ENCODE measurements around the gene EYA2.

EYA2 gene

DNA sequence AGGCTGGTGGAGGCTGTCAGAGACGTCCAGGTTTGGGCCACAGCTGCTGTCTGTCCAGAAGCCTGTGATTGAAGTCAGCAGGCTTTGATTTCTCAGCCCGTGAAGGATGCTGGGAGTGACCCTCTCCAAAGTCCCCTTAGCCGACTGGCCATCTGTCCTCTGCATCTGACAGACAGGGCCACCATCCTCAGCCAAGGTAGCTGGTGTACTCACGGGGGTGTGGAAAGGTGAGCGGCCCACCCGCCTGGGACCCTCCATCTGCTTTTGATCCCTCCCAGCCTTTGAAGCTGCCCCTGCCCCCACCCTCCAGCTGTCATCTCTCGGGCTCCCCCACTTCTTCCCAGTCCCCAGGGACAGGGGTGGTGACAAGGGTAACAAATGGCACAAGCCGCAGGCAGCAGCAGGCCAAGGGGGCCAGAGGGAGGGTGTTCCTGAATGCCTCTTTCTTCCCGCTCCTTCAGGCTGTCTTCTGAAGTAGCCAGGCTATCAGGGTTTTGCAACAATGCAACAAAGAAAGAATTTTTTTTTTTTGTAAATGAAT lies 84.4 kb downstream of the EYA2 start:
- ChIA-PET POLR2A (no interaction called here), CTCF (no interaction called here)
- no peak overlapping the region for H3K27ac ChIP-seq (ENCODE audit: insufficient read depth in 1 of 2, low read depth in 1 of 2, low read length in 2 of 2, poor library complexity in 1 of 2, severe bottlenecking in 2 of 2)
- H3K9me3 ChIP-seq (ENCODE audit: control extremely low read depth in 1 of 5, control insufficient read depth in 4 of 5, insufficient read depth in 2 of 5, low read depth in 1 of 5, low read length in 4 of 5), result peaks cover 2 to 6% (median 3%) of the 10 kb centered on the region in 5 experiments
- peaks cover 0 to 23% (median 9%) of the 10 kb centered on the region in 5 experiments for H3K27me3 ChIP-seq (replicated peaks in 2 of 5; ENCODE audit: control insufficient read depth in 4 of 5, insufficient read depth in 5 of 5, low read length in 4 of 5)
- H3K4me3 ChIP-seq (ENCODE audit: control insufficient read depth in 1 of 7, extremely low read depth in 1 of 7, insufficient read depth in 4 of 7, low read depth in 2 of 7, low read length in 6 of 7), result no peak overlapping the region
- H3K4me1 ChIP-seq (ENCODE audit: control extremely low read depth in 1 of 4, control insufficient read depth in 4 of 4, insufficient read depth in 4 of 4, low read length in 3 of 4), result peaks cover 2 to 12% (median 7%) of the 10 kb centered on the region in 4 experiments
- no peaks in the 10 kb centered on the region for H3K36me3 ChIP-seq (ENCODE audit: control insufficient read depth in 4 of 4, insufficient read depth in 4 of 4, low read length in 3 of 4)
- WGBS (ENCODE audit: insufficient coverage), result 41% methylated on average over 8 of the region's 9 CpGs
- no peak for DNase-seq

DNA sequence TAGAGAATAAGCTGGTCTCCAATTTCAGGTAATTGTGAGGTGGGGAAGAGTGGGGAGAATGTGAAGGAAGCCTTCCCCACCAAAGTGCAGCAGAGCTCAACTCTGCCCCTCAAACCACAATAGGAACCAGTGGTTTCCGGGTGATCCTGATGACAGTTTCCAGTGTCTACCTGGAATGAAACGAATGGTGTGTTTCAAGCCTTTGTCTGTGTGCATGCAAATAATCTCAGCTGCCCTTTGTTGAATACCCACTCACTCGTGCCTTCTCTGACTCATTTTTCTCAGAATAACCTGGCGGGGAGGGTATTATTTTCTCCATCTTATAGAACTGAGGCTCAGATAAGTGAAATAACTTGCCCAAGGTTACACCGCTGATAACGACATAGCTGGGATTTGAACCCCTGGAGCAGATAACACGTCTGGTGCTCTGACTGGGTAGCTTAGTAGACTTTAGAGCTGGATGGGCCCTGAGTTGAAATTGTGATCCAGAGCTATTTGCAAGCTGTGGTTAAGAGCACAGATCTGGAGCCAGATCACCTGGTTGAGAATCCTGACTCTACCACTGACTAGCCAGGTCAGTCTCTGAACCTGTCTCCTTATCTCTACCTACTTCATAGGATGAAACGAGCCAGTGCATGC lies 85.1 kb downstream of the EYA2 start:
- peaks cover 0 to 23% (median 9%) of the 10 kb centered on the region in 5 experiments for H3K27me3 ChIP-seq (replicated peaks in 2 of 5; ENCODE audit: control insufficient read depth in 4 of 5, insufficient read depth in 5 of 5, low read length in 4 of 5)
- peaks cover 2 to 12% (median 7%) of the 10 kb centered on the region in 4 experiments for H3K4me1 ChIP-seq (ENCODE audit: control extremely low read depth in 1 of 4, control insufficient read depth in 4 of 4, insufficient read depth in 4 of 4, low read length in 3 of 4)
- H3K4me3 ChIP-seq (ENCODE audit: control insufficient read depth in 1 of 7, extremely low read depth in 1 of 7, insufficient read depth in 4 of 7, low read depth in 2 of 7, low read length in 6 of 7), result no peak overlapping the region
- H3K9me3 ChIP-seq (ENCODE audit: control extremely low read depth in 1 of 5, control insufficient read depth in 4 of 5, insufficient read depth in 2 of 5, low read depth in 1 of 5, low read length in 4 of 5), result peaks cover 2 to 6% (median 5%) of the 10 kb centered on the region in 5 experiments
- DNase-seq, result no peak
- ChIA-PET POLR2A (no interaction called here), CTCF (no interaction called here)
- H3K36me3 ChIP-seq (ENCODE audit: control insufficient read depth in 4 of 4, insufficient read depth in 4 of 4, low read length in 3 of 4), result no peaks in the 10 kb centered on the region
- no peak overlapping the region for H3K27ac ChIP-seq (ENCODE audit: insufficient read depth in 1 of 2, low read depth in 1 of 2, low read length in 2 of 2, poor library complexity in 1 of 2, severe bottlenecking in 2 of 2)
- 80% methylated on average over 5 of the region's 8 CpGs for WGBS (ENCODE audit: insufficient coverage)

DNA sequence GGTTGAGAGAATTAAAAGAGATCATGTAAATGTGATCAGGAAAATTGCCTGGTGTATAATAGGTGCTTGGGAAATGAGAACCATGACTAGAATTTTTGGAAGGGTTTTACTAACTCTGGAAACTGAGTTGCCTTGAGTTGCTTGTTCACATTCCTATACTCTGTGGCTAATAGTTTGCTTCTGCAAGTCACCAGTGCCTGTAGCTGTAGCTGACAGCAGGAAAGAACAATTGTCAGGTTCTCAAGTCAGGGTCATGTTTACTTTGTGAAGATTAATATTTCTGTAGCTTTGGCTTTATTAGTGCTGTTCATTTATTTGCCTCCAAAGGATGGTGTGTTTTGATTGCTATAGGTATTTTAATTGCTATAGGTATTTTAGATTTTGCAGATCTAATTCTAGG lies 86.5 kb downstream of the EYA2 start:
- H3K4me3 ChIP-seq (ENCODE audit: control insufficient read depth in 1 of 7, extremely low read depth in 1 of 7, insufficient read depth in 4 of 7, low read depth in 2 of 7, low read length in 6 of 7), result no peak overlapping the region
- H3K27ac ChIP-seq (ENCODE audit: insufficient read depth in 1 of 2, low read depth in 1 of 2, low read length in 2 of 2, poor library complexity in 1 of 2, severe bottlenecking in 2 of 2), result no peak overlapping the region
- peaks cover 0 to 23% (median 9%) of the 10 kb centered on the region in 5 experiments for H3K27me3 ChIP-seq (replicated peaks in 2 of 5; ENCODE audit: control insufficient read depth in 4 of 5, insufficient read depth in 5 of 5, low read length in 4 of 5)
- no peak for DNase-seq
- H3K9me3 ChIP-seq (ENCODE audit: control extremely low read depth in 1 of 5, control insufficient read depth in 4 of 5, insufficient read depth in 2 of 5, low read depth in 1 of 5, low read length in 4 of 5), result peaks cover 2 to 6% (median 5%) of the 10 kb centered on the region in 5 experiments
- ChIA-PET CTCF (no interaction called here), POLR2A (no interaction called here)
- H3K36me3 ChIP-seq (ENCODE audit: control insufficient read depth in 4 of 4, insufficient read depth in 4 of 4, low read length in 3 of 4), result no peaks in the 10 kb centered on the region
- peaks cover 2 to 12% (median 7%) of the 10 kb centered on the region in 4 experiments for H3K4me1 ChIP-seq (ENCODE audit: control extremely low read depth in 1 of 4, control insufficient read depth in 4 of 4, insufficient read depth in 4 of 4, low read length in 3 of 4)

DNA sequence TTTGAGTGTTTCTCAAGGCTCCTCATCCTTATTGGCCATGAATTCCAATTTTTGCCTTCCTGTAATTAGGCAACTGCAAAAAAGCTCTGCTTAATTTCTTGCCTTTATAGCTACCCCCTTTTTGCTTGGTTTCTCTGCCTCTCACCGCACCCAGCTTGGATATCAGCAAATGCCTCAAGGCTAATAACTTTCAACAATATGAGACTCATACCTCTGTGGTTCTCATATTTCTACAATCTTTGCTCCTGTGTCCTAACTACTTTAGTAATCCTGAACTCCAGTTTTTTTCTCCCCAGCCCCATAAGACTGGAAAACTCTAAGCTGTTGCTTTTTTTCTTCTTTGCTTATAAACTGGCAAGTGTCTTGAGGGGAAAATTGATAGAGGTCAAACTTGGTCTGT lies 88.8 kb downstream of the EYA2 start:
- 100% methylated on average over 1 of the region's 1 CpG for WGBS (ENCODE audit: insufficient coverage)
- Histone ChIP-seq H3K27ac (ENCODE audit: insufficient read depth in 1 of 2, low read depth in 1 of 2, low read length in 2 of 2, poor library complexity in 1 of 2, severe bottlenecking in 2 of 2) (no peak overlapping the region), H3K9me3 (ENCODE audit: control extremely low read depth in 1 of 5, control insufficient read depth in 4 of 5, insufficient read depth in 2 of 5, low read depth in 1 of 5, low read length in 4 of 5) (peaks cover 2 to 6% (median 5%) of the 10 kb centered on the region in 5 experiments), H3K4me3 (ENCODE audit: control insufficient read depth in 1 of 7, extremely low read depth in 1 of 7, insufficient read depth in 4 of 7, low read depth in 2 of 7, low read length in 6 of 7) (no peak overlapping the region), H3K27me3 (replicated peaks in 2 of 5; ENCODE audit: control insufficient read depth in 4 of 5, insufficient read depth in 5 of 5, low read length in 4 of 5) (peaks cover 3 to 12% (median 9%) of the 10 kb centered on the region in 5 experiments), H3K4me1 (ENCODE audit: control extremely low read depth in 1 of 4, control insufficient read depth in 4 of 4, insufficient read depth in 4 of 4, low read length in 3 of 4) (peaks cover 2 to 12% (median 7%) of the 10 kb centered on the region in 4 experiments), H3K36me3 (ENCODE audit: control insufficient read depth in 4 of 4, insufficient read depth in 4 of 4, low read length in 3 of 4) (no peaks in the 10 kb centered on the region)
- ChIA-PET CTCF (no interaction called here), POLR2A (no interaction called here)
- DNase-seq, result no peak

DNA sequence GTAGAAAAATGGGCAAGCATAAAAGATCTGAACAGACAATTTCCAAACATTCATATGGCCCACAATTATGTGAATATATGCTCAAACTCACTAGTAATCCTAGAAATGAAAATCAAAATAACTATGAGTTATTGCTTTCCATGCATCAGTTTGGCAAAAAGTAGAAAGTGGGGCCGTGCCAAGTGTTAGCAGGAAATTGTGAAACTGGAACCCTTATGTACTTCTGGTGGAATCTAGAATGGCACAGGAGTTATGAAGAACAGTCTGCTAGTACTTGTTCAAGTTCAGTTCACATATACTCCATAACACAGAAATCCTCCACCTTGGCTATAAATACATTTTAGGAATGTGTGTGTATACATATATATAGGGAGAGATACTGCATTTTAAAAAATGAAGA lies 89.8 kb downstream of the EYA2 start:
- no CpG with 5 or more reads among the region's 1 CpG for WGBS (ENCODE audit: insufficient coverage)
- no peak for DNase-seq
- ChIA-PET POLR2A (no interaction called here), CTCF (no interaction called here)
- Histone ChIP-seq H3K36me3 (ENCODE audit: control insufficient read depth in 4 of 4, insufficient read depth in 4 of 4, low read length in 3 of 4) (no peaks in the 10 kb centered on the region), H3K4me1 (ENCODE audit: control extremely low read depth in 1 of 4, control insufficient read depth in 4 of 4, insufficient read depth in 4 of 4, low read length in 3 of 4) (peaks cover 2 to 4% (median 3%) of the 10 kb centered on the region in 4 experiments), H3K27ac (ENCODE audit: insufficient read depth in 1 of 2, low read depth in 1 of 2, low read length in 2 of 2, poor library complexity in 1 of 2, severe bottlenecking in 2 of 2) (no peak overlapping the region), H3K9me3 (ENCODE audit: control extremely low read depth in 1 of 5, control insufficient read depth in 4 of 5, insufficient read depth in 2 of 5, low read depth in 1 of 5, low read length in 4 of 5) (peaks cover 2 to 6% (median 5%) of the 10 kb centered on the region in 5 experiments), H3K27me3 (replicated peaks in 2 of 5; ENCODE audit: control insufficient read depth in 4 of 5, insufficient read depth in 5 of 5, low read length in 4 of 5) (peaks cover 0 to 8% (median 3%) of the 10 kb centered on the region in 5 experiments), H3K4me3 (ENCODE audit: control insufficient read depth in 1 of 7, extremely low read depth in 1 of 7, insufficient read depth in 4 of 7, low read depth in 2 of 7, low read length in 6 of 7) (no peak overlapping the region)

DNA sequence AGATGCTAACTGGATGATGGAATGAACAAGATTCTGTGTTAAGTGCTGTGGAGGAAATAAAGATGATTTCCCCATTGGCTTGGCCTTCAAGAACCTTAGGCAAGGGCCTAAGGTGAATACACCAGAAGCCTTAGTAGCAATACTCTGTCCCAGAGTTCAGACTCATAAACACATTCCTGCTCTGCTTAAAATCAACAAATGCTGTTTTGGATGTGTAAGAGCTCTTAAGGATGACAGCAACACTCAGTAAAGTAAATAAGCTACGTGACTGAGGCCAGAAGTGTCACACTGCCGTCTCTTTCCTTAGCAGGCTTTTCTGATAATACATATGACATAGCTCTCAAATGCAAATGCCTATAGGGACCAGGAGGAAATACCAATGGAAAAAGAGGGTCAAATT lies 90.6 kb downstream of the EYA2 start:
- no CpG with 5 or more reads among the region's 2 CpGs for WGBS (ENCODE audit: insufficient coverage)

DNA sequence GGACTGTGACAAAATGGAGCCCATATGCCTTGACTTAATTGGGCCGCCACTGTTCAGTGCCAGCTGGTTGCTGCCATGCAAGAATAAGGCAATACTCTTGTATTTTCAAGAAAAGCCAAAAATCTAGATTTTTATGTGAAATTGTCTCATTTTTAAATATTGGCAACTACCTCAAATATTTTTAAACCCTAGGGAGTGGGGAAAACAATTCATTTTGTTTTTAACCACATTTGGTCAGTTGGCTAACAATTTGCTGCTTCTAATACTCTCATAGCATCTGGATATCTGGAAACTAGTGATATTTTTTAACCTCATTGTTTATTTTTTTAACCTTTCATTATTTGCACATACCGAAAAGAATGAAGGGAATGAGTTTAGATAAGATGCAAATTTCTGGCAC lies 91.0 kb downstream of the EYA2 start:
- Histone ChIP-seq H3K4me1 (ENCODE audit: control extremely low read depth in 1 of 4, control insufficient read depth in 4 of 4, insufficient read depth in 4 of 4, low read length in 3 of 4) (no peaks in the 10 kb centered on the region), H3K4me3 (ENCODE audit: control insufficient read depth in 1 of 7, extremely low read depth in 1 of 7, insufficient read depth in 4 of 7, low read depth in 2 of 7, low read length in 6 of 7) (no peak overlapping the region), H3K27ac (ENCODE audit: insufficient read depth in 1 of 2, low read depth in 1 of 2, low read length in 2 of 2, poor library complexity in 1 of 2, severe bottlenecking in 2 of 2) (no peak overlapping the region), H3K9me3 (ENCODE audit: control extremely low read depth in 1 of 5, control insufficient read depth in 4 of 5, insufficient read depth in 2 of 5, low read depth in 1 of 5, low read length in 4 of 5) (peaks cover 2 to 6% (median 5%) of the 10 kb centered on the region in 5 experiments), H3K27me3 (replicated peaks in 2 of 5; ENCODE audit: control insufficient read depth in 4 of 5, insufficient read depth in 5 of 5, low read length in 4 of 5) (peaks cover under 1 to 10% (median 5%) of the 10 kb centered on the region in 5 experiments), H3K36me3 (ENCODE audit: control insufficient read depth in 4 of 4, insufficient read depth in 4 of 4, low read length in 3 of 4) (no peaks in the 10 kb centered on the region)
- no peak for DNase-seq
- ChIA-PET CTCF (no interaction called here), POLR2A (no interaction called here)
- WGBS (ENCODE audit: insufficient coverage), result no CpG with 5 or more reads among the region's 2 CpGs

More for the DNA sequence above, 90.6 kb downstream of the EYA2 start:
- Histone ChIP-seq H3K4me1 (ENCODE audit: control extremely low read depth in 1 of 4, control insufficient read depth in 4 of 4, insufficient read depth in 4 of 4, low read length in 3 of 4) (no peaks in the 10 kb centered on the region), H3K4me3 (ENCODE audit: control insufficient read depth in 1 of 7, extremely low read depth in 1 of 7, insufficient read depth in 4 of 7, low read depth in 2 of 7, low read length in 6 of 7) (no peak overlapping the region), H3K27me3 (replicated peaks in 2 of 5; ENCODE audit: control insufficient read depth in 4 of 5, insufficient read depth in 5 of 5, low read length in 4 of 5) (peaks cover 0 to 10% (median 4%) of the 10 kb centered on the region in 5 experiments), H3K36me3 (ENCODE audit: control insufficient read depth in 4 of 4, insufficient read depth in 4 of 4, low read length in 3 of 4) (no peaks in the 10 kb centered on the region), H3K9me3 (ENCODE audit: control extremely low read depth in 1 of 5, control insufficient read depth in 4 of 5, insufficient read depth in 2 of 5, low read depth in 1 of 5, low read length in 4 of 5) (peaks cover 2 to 6% (median 5%) of the 10 kb centered on the region in 5 experiments), H3K27ac (ENCODE audit: insufficient read depth in 1 of 2, low read depth in 1 of 2, low read length in 2 of 2, poor library complexity in 1 of 2, severe bottlenecking in 2 of 2) (no peak overlapping the region)
- no peak for DNase-seq
- CTCF ChIA-PET, result no interaction called here
- POLR2A ChIA-PET, result no interaction called here

Data from common myeloid progenitor, CD34-positive (primary cell).